Anterior cingulate cortex (tissue), 58 donors: Measurements from ENCODE around the gene KIFBP.
"Not testable (repeated sequence)": the region's sequence is repeated elsewhere in the genome, so short reads cannot be mapped to it uniquely, and the experiment has no call there.

Source experiments
- DNase-seq, 58 donors: peaks; one replicate each; lab custom pipeline; 2025; lab: John Stamatoyannopoulos, UW

KIFBP gene

GRCh38 chr10:68992636-68993440, 4.2 kb downstream of the KIFBP start:
- DNase-seq = peak in 4 of 58 donors; percentile 1 to 26 (median 14)

DNA sequence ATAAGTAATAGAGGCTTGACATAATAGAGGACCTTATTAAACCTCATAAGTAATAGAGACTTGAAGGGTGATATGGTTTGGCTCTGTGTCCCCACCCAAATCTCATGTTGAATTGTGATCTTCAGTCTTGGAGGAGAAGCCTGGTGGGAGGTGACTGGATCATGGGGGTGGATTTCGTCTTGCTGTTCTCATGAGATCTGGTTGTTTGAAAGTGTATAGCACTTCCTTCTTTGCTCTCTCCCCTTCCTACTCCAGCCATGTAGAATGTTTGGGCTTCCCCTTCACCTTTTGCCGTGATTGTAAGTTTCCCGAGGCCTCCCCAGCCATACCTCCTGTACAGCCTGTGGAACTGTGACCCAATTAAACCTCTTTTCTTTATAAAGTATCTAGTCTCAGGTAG, 8.6 kb downstream of the KIFBP start:
- DNase-seq = no peak

DNA sequence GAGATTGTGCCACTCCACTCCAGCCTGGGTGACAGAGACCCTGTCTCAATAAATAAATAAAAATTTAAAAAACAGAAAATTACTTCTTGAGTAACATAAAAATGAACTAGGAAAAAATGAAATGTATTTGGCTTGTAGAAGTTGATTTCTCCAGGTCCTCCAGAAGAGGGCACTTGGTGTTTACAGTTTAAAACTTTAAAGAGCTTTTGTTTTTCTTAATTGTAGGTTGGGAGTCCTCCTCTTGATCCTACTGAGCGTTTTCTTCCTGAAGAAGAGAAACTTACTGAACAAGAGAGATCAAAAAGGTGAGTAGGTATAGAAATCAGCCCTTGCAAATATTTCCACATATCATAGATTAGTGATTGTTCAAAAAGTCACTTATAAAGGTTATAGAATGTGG, 16.2 kb downstream of the KIFBP start:
- DNase-seq = peak in 1 of 58 donors; percentile 4

GRCh38 chr10:69005704-69006485, 17.3 kb downstream of the KIFBP start:
- no peak for DNase-seq

DNA sequence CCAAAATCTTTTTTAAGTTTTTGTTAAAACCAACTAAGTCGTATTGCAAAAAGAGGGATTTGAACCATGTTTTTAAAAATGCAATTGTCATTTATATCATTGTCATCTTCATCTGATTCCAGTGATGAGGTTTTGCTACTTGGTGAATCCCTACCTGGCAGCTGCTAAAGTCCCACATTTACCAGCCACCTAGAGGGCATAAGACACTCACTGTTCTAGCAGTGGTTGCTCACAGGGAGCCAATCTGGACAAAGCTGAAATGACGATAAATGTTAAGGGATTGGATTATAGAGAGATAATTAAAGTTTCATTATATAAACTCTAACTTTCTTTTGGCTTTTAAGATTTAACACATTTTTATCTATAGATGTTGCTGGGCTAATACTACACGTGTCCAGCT, 18.7 kb downstream of the KIFBP start:
- no peak for DNase-seq

- no peak for DNase-seq
These were observed 20.8 kb downstream of the KIFBP start for GRCh38 chr10:69009360-69009759.

- DNase-seq = no peak
These were observed 21.6 kb downstream of the KIFBP start for GRCh38 chr10:69010151-69010640.

DNA sequence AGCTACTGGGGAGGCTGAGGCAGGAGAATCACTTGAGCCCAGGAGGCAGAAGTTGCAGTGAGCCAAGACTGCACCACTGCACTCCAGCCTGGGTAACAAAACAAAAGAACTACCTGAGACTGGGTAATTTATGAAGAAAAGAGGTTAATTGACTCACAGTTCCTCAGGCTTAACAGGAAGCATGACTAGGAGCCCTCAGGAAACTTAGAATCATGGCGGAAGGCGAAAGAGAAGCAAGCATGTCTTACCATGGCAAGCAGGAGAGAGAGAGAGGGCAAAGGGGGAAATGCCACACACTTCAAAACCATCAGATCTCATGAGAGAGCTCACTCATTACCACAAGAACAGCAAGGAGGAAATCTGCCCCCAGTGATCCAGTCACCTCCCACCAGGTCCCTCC, 24.2 kb downstream of the KIFBP start:
- not testable (repeated sequence) for DNase-seq

- no peak for DNase-seq
These were observed 25.6 kb downstream of the KIFBP start for GRCh38 chr10:69014171-69014570.

- no peak for DNase-seq
These were observed 30.0 kb downstream of the KIFBP start for GRCh38 chr10:69018613-69019012.

DNA sequence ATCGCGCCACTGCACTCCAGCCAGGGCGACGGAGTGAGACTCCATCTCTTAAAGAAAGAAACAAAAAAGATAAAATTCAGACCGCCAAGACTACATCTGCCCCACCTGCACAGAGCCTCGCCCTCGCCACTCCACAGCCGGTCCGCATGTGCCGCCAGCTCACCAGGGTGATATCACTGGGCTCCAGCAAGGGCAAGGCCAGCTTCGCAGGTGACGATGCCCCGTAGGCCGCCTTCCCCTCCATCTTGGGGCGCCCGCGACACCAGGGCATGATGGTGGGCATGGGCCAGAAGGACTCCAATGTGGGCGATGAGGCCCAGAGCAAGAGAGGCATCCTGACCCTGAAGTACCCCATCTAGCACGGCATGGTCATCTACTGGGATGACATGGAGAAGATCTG, 34.0 kb downstream of the KIFBP start:
- DNase-seq = no peak

DNA sequence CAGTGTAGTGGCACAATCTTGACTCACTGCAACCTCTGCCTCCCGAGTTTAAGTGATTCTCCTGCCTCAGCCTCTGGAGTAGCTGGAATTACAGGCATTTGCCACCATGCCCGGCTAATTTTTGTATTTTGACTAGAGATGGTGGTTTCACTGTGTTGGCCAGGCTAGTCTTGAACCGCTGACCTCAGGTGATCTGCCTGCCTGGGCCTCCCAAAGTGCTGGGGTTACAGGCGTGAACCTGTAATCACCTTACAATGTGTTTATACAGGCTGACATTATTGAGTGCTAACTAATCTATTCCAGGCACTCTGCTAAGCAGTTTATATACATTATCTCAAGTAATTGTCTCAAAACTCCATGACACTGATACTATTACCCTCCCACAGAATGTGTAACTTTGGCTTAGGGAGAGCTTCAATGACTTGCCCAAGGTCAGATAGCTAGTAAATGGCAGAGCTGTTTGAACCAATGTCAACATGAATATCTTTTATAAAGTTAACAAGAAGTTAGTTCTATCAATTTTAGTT, 36.8 kb downstream of the KIFBP start:
- DNase-seq = no peak

DNA sequence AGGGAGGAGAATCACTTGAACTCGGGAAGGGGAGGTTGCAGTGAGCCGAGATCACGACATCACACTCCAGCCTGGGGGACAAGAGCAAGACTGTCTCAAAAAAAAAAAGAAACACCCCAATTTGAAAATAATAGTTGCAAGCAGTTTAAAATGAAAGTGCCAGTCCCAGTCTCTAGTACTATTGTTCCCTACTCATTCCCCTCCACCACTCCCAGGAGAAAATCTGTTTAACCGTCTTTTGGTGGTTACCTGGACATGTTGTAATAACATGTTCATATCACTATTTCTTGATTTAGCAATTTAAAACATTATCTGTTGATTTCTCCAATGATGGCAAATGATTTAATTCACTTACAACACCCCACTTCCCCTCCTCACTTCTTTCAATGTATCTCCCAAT, 44.7 kb downstream of the KIFBP start:
- no peak for DNase-seq

DNA sequence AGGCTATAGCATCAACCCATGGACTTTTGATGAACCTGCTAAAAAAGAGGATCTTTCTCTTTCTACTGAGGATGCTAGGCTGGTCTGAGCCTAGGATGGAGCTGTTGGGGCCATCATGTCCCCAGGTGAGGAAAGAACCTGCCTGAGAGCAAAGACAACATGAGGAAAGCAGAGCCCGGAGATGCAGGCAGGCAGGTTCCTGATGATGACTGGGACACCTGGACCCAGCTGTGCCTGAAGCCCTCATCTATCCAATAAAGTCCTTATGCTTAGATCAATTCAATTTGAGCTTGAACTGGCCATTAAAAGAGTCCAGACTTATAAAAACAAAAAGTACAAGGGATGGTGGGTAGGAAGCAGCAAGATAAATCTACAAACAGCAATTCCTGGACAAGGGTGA, 48.9 kb downstream of the KIFBP start:
- no peak for DNase-seq

DNA sequence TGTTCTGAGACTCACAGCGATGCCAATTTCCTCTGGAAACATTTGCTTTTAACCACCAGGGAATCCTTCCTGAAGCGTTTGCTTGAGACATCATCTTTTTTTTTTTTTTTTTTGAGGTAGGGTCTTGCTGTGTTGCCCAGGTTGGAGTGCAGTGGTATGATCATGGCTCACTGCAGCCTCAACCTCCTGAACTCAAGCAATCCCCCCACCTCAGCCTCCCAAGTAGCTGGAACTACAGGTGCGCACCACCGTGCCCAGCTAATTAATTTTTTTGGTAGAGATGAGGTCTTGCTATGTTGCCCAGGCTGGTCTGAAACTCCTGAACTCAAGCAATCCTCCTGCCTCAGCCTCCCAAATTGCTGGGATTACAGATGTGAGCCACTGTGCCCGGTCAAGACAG, 52.3 kb downstream of the KIFBP start:
- DNase-seq = not testable (repeated sequence)

- DNase-seq = no peak
These were observed 53.8 kb downstream of the KIFBP start for GRCh38 chr10:69042417-69042816.

DNA sequence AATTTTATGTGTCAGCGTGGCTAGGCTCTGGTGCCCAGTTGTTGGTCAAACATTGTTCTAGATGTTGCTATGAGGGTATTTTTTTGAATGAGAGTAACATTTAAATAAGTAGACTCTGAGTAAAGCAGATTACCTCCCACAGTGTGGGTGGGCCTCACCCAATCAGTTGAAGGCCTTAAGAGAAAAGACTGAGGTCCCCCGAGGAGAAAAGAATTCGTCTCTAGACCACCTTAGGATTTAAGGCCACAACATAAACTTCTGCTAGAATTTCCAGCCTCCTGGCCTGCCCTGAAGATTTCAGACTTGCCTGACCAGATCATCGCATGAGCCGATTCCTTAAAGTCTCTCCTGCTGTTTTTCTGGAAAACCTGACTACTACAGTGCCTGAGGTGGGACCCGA, 54.2 kb downstream of the KIFBP start:
- DNase-seq = no peak

DNA sequence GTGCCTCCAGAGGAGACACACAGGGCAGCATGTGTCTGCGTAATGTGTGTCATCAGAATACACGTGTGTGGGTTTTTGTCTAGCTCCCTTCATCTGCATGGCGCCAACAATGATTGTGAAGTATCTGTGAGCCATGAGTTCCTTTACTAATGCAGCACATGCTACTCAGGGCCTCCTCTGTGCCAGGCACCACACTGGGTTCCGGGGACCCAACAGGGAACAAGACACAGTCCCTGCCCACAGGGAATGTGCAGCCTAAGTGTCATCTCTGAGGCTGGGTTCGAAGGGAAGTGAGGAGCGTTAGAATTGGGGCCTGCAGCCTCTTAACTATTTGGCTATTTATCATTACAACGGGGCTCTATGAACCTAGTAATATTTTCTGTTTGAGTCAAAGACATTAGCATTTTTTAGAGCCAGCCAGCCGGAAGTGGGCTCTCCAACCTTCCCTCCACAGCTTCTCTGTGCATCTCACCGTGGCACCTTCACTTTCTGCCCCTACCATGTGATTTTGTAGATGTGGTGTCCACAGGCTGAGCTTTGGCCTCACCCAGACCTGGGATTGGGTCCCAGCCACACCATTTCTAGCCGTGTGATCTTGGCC, 55.4 kb downstream of the KIFBP start:
- DNase-seq = no peak

DNA sequence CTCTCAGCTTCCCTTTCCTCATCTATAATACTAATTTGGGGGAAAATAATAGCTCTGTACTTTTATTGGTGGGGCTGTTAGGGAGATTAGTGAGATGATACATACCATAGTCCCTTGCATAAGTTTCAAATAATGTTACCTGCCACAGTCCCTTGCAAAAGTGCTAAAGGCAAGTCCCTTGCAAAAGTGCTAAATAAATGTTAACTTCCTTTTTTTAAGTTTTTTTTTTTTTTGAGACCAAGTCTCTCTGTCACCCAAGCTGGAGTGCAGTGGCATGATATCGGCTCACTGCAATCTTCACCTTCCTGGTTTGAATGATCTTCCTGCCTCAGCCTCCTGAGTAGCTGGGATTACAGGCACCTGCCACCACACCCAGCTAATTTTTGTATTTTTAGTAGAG, 55.9 kb downstream of the KIFBP start:
- DNase-seq = no peak

DNA sequence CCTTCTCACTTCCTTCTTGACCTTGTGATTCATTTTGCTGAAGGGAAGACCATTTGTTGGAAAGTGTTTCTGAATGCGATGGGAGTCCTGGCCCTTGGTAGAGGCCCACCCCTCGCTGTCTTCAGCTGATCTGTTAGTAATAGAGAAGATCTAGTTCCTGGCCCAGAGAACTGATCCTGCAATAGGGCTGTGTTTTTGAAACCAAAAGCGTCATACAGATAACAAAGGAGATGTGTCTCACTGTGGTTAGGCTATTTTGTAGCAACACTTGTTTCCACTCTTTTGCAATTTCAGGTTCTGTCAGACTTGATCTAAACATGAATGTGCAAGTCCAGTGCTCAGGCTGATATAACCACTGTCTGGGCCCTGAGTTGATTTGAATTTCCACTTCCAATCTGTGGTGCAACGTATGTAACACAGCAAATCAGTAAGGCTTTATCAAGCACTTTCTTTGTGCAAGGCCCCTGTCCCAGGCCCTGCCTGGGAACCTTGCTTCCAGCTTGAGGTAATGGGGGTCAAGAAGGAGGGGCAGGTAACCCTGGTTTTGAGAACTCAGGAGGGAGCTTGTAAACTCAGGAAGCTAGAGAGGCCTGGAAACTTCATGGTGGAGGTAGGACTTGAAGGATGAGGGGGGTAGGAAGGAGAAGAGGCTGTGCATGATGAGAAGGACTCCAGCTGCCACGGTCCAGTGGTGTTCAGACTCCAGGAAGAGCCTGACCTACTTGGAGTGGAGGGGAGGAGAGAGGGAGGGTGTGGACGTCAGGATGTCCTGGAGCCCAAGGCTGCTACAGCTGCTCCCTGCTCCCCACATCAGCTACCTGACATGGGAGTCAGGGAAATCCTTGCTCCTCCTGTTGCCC, 57.1 kb downstream of the KIFBP start:
- DNase-seq = peak in 1 of 58 donors; percentile 10
